GM21786 (cell line): ENCODE data around the gene ADARB1.

Source experiments
- ATAC-seq: cut with Tn5 transposase; IDR thresholded peaks from one replicate; pipeline ENCODE4 v1.9.1; 2021; ENCODE audit not compliant: unreplicated experiment

ADARB1 gene

DNA sequence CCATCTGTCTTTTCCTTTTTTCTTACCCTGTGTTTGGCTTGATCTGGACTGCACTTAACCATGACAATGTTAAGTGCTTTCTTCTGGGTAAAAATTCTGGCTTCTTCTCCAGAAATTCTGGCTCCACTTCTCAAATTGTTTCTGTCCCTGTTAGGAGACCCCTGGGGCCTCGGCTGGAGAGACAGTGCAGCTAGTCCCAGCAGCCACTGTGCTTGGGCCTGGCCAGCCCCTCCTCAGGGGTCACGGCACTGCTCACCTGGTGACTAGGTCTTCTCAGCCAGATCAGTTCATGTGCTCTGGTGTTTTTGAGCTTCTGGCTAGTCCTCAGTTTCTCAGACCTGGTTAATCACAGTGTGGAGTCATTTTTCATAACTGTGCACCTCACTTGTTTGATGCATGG is 72.4 kb downstream of the ADARB1 start:
- no peak for ATAC-seq

DNA sequence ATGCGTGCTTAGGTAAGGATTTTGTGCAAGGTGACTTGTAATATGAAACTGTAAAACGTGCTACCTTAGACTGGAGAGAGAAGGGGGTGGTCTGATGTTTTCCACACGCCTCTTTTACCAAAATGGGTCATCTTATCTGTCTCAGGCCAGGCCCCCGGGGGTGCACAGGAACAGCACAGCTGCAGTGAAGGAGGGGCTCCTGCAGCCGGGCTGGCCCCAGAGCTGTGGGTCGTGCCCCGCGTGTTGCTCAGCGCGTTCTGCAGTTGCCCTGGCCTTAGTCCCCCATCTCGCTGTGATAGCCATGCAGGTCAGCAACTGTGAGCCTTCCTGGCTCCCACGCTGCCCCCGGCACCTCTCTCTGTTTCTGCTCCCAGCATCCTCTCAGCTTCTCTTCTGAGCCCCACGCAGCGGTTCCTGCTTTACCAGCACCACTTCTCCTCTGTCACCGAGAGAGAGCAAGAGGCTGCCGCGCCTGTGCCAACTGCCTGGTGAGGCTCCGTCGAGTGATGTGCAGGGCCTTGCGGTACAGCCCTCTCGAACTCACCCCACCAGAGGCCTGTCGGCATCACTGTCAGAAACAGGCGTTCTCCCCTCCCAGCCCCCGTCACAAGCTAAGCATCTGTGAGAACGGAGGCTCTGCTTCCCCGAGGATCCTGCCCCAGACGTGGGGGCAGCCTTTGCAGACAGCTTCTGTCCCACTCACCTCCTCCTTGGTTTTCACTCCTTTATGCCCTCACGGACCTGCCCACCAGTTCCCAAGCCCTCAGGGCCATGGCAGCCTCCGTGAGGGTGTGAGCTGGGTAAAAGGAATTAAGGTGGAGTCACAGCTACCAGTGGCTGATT is 73.3 kb downstream of the ADARB1 start:
- ATAC-seq, result no peak

GRCh38 chr21:45148316-45148990 is 74.1 kb downstream of the ADARB1 start:
- no peak for ATAC-seq

- ATAC-seq, result no peak
These were observed 74.6 kb downstream of the ADARB1 start for GRCh38 chr21:45149021-45149420.

DNA sequence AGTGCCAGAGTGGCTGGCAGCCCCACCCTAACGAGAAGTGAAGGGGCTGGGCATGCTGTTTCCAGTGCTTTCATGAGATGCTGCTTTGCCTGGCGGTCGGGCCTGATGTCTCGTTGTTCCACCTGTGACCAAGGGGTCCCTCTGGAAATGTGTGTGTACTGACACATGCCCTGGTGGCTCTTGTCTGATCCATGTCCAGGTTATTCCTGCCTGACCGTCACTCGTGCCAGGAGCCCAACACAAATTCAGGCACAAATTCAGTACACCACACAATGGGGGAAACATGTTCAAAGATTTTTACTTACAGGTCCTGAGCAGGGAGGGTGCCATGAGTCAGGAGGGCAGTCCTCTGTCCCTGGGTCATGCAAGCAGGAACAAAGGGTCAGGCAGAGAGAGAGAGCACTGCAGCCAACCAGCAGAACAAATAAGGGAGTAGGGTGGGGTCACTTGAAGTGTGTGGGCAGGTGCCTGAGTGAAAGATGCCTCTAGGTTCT is 76.3 kb downstream of the ADARB1 start:
- no peak for ATAC-seq

DNA sequence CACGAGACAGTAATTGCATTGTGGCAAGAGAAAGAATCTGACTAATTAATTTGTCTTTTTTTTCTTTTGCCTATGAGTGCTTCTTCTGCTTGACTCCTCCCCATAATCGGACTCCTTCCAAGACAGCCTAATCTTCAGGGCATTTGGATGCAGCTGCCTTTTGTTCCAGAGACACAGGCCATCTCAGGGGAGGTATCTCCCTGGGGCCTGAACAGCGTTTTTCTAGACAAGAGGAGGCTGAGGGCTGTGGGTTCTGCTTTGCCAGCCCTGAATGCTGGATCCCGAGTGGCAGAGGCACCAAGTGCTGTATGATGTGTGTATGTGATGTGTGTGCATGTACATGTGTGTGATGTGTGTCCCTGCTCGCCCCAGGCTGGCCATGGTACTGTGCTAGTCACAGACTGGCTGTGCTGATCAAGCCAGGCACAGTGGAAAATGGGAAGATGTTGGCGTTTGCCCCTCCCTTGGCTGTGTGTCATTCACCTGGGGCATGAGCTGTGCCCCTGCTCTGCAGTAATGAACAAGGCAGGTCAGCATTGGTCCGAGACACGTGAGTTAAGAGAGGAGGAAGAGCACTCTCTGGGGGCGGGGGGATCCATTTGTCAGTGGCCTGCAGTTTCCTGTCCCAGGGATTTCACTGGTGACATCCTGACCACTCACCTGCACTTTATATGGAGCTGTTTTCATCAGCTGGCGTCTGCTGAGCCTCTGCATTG is 77.2 kb downstream of the ADARB1 start:
- ATAC-seq, result no peak

GRCh38 chr21:45152265-45152746 is 77.9 kb downstream of the ADARB1 start:
- no peak for ATAC-seq

GRCh38 chr21:45153358-45154318 is 79.3 kb downstream of the ADARB1 start:
- no peak for ATAC-seq

- ATAC-seq, result no peak
These were observed 80.4 kb downstream of the ADARB1 start for GRCh38 chr21:45154511-45155508.

DNA sequence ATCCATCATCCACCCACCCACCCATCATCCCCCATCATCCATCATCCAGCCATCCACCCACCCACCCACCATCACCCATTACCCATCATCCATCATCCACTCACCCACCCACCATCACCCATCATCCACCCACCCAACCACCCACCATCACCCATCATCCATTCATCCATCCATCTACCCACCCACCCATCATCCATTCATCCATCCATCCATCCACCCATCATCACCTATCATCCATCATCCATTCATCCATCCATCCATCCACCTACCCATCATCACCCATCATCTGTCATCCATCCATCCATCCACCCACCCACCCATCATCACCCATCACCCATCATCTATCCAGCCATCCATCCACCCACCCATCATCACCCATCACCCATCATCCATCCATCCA is 81.5 kb downstream of the ADARB1 start:
- ATAC-seq, result no peak

GRCh38 chr21:45156459-45156858 is 82.1 kb downstream of the ADARB1 start:
- ATAC-seq, result no peak

GRCh38 chr21:45157932-45158331 is 83.6 kb downstream of the ADARB1 start:
- ATAC-seq, result no peak

DNA sequence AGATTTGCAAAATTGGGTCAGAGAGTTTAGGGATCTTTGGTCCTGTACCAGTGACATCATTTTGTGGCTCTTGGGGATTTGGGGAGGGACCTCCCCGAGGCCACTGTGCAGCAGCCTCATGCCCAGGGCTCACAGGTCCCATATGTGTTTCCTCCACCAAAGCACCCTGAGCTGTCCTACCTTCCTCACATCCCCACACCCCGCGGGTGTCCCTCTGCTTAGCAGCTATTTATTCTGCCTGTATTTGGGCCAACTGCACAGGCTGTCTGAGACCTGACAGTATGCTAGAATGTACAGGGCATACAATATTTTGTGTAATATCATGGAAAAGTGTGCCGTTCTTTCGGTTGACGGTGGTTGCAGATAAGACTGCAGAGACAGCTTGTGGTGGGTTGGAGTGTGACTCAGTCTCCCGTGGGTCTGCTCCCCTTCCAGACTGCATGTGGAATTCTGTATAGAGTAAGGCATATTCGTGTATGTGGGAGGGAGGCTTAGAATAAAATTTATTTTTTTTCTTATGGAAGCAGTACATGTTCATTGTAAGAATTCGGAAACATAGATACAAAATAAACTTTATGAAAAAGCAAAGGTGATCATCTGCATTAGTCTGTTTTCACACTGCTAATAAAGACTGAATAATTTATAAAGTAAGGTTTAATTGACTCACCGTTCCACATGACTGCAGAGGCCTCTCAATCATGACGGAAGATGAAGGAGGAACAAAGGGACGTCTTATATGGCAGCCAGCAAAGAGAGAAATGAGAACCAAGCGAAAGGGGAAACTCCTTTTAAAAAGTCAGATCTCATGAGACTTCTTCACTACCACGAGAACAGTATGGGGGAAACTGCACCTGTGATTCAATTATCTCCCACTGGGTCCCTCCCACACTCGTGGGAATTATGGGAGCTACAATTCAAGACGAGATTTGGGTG is 84.4 kb downstream of the ADARB1 start:
- ATAC-seq, result no peak

DNA sequence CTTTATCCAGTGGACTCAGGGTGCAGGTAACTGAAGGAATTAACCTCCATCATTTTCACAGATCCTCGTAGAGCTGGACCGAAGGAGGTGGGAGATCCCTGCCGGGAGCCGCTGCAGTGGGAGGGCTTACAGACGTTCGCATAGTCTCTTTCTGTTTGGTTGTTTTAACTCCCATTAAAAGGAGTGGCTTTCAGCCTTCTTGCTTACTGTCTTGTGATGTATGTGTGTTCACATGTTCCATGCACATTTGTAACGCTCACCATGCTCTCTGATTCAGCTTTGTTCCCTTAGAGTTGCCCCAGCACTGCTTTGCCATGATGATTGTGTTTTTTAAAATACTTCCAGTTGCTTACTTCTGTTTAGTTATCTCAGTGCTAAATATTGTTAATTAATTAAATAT is 85.8 kb downstream of the ADARB1 start:
- ATAC-seq, result no peak

DNA sequence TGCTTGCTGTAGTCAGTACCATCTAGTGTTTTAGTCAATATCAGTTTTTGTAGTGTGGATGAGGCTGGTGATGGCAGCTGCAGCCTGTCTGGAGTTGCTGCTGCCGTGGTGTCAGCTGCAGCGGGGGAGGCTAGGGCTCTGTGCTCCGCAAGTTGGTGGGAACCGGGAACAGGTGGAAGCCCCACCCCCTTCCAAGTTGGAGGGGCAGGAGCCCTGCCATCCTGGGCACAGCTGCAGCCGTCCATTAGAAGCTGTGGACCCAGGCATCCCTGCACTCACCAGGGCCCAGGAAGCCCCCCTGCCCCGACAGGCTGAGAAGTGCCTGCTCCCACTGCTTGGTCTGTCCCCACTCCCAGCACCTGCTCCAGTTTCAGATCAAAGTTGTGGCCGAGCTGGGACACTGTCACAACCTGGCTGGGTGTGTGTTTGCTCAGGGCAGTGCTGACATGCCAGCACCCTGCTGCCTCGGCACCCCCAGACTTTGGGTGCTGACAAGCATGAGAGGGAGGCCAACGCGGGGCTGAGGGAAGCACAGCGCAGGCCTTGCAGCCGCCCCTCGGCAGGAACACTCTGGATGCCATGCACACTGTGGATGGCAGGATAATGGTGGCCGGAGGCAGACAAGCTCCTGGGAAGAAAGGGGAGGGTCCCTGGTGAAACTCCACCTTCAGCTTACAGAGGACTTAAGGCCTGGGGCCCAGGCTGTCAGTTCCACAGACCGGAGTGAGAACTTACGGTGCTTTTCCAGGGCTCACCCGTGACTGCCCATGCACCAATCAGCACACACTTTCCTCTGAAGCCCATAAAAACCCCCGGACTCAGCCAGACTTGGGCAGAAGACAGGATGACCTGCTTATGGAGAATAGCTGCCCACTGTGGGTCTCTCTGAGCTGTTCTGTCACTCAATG is 86.9 kb downstream of the ADARB1 start:
- ATAC-seq, result no peak

- no peak for ATAC-seq
These were observed 87.7 kb downstream of the ADARB1 start for GRCh38 chr21:45162115-45162514.

- no peak for ATAC-seq
These were observed 88.4 kb downstream of the ADARB1 start for GRCh38 chr21:45162809-45163208.
